HG03378 (cell line): ENCODE measurements around the gene KRT78.

Experiments used
- ATAC-seq: cut with Tn5 transposase; IDR thresholded peaks from one replicate; pipeline ENCODE4 v1.9.1; 2021; ENCODE audit warnings: mild to moderate bottlenecking, moderate library complexity; ENCODE audit not compliant: unreplicated experiment

The KRT78 gene

DNA sequence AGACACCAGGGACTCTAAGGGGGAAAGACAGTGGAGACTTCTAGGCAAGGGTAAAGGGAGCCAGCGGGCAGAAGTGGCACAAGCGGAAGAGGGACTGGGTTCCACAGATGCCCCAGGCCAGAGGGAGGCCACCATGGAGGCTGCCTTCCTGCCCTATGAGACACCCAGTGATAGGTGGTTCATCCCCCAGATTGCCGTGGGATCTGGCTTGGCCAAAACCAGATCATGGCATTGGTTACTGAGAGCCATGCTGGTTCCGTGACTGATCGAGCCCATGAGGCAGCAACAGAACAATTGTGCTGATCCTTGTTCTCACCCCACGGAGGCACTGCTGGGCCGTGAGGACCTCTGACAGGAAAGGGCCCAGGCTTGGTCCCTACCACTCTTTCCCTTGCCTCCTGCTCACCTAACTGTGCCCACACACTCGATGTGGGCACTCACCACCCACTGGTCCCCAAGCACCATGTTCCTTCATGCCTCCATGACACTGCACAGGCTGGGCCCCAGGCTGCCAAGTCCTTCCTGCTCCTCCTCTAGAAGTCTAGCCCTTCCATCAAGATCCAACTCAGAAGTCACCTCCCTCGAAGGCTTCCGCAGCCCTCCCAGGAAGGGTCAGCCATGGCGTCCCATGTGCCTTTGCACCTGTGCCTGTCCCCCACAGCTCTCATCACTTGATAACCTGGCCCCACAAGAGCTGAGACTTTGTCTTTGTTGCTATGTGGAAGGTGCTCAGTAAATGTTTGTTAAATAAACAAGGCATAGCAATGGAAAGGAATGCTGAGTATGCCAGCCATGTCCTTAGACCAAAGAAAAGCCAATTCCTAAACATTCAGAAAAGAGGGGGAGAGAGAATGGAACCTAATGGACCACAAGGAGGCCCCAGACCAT lies 21.9 kb downstream of the KRT78 start:
- ATAC-seq, result no peak

DNA sequence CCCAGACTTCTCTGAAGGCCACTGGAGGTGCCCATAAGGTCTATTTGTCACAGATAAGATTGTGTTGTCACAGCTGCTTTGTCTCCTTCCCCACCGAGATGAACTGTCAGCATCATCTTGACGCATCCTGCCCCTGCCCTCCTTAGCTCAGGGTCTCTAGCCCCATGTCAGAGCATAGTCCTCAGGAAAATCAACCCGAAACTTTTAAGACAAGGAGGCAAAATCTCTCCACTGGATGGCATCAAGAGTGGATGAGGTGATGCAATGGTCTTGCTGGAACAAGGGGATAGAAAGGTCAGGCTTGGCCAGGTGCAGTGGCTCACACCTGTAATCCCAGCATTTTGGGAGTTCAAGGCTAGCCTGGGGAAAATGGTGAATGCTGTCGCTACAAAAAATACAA lies 22.8 kb downstream of the KRT78 start:
- no peak for ATAC-seq

DNA sequence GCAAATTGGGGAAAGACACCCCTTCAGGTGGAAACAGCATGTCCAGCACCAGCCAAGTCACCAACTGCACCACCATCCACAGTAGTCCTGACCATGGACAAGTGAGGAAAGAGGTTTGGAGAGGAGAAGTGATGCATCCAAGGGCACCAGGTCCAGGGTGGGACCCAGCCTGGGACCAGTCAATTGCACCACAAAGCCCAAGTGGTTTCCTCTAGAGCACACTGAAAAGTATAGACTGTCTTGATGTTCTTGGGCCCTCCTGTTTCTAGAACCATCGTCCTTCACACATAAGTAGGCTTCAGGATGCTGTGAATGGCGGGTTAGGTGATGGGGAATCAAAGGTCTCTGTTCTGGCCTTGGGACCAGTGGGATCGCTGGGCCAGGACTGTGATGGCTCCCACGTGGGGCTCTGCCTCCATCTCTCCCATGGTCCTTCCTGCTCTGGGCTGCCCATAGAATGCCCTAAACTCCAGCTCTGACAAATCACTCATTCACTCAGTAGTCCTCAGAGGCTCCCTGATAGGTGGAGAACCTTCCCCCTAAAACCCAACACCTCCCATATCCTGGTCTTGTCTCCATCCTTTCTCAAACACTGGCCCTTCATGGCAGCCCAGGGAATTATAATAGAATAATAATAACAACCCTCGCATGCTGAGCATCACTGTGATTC lies 23.9 kb downstream of the KRT78 start:
- no peak for ATAC-seq

DNA sequence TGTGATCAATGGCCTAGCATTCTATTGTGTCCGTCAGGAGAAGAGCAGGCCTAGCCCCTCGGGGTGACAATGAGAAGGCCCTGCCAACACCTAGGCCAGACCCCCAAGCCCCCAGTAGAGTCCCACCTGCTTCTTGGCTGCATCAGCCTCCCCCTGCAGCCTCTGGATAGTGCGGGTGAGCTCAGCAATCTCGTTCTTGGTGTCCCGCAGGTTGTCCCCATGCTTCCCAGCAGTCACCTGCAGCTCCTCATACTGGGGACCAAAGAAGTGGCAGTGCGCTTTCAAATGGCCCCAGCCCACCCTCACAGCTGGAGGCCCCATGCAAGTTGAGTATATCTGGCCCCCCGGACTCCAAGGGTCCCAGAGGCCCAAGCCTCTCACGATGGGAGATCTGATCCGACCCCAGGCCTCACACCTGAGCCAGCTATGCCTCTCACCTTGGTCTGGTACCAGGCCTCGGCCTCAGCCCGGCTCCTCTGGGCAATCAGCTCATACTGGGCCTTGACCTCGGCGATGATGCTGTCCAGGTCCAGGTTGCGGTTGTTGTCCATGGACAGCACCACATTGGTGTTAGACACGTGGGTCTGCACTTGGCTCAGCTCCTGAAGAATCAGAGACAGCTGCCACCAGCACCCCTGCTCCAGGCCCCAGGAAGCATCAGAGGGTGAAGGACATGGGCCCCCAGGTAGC lies 24.9 kb downstream of the KRT78 start:
- ATAC-seq, result no peak

DNA sequence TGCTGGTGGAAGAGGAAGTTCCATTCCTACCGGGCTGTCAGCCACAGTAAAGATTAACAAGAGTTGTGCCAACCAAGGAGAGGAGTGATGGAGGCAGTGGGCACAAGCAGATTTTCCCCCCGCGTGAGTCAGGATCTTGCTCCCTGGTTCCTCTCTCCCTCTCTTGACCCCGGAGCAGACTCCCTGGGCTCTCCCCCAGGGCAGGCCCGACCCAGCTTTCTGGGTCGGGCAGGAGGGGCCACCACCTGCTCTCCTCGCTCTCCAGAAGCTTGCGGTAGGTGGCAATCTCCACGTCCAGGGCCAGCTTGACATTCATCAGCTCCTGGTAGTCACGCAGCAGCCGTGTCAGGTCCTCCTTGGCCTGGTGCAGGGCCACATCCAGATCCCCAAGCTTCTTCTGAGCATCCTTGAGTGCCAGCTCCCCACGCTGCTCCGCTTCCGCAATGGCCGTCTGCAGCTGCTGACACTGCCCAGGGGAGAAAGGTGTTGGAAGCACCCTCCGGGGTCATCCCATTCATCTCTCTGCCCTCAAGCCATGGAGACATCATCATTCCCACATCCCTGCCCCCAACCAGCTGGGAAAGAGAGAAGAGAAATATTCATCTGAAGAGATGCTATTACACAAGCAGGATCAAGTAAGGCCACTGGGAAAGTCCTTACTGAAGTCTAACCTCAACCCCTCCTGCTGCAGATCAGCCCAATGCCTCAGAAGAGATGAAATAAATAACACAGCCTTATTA lies 25.9 kb downstream of the KRT78 start:
- no peak for ATAC-seq

DNA sequence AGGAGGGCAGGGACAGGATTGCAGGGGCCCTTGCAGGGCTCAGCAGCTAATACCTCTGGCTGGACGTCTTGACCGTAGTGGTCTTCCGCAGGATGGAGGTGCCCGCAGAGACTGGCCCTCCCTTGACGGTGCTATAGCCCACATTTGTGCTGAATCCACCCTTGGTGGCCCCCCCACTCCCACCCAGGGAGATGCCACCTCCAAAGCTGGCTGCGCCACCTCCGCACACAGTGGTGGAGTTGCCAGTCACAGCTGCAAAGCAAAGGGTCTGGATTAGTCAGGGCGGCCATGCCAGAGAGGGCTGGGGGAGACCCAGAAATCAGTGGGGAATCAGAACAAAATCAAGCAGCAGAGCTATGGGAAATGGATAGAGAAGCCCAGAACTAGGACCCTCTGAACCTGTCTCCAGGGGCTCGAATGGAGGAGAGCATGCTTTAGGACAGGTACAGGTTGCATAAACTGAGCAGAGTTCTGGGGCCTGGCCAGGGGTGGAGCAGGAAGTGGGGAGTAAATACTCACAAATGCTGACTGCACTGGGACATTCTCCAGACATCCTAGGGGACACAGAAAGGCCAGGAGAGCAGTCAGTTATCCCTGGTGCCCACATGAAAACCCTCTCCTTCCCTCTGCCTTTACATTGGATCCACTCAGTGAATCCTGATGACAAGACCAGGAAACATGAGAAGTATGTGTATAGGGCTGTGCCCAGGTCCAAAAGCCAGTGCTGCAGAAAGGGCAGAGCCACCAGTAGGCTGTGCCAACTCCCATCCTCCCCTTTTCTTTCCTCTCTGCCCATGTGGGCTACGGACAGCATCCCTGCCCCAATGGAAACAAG lies 26.8 kb downstream of the KRT78 start:
- no peak for ATAC-seq

DNA sequence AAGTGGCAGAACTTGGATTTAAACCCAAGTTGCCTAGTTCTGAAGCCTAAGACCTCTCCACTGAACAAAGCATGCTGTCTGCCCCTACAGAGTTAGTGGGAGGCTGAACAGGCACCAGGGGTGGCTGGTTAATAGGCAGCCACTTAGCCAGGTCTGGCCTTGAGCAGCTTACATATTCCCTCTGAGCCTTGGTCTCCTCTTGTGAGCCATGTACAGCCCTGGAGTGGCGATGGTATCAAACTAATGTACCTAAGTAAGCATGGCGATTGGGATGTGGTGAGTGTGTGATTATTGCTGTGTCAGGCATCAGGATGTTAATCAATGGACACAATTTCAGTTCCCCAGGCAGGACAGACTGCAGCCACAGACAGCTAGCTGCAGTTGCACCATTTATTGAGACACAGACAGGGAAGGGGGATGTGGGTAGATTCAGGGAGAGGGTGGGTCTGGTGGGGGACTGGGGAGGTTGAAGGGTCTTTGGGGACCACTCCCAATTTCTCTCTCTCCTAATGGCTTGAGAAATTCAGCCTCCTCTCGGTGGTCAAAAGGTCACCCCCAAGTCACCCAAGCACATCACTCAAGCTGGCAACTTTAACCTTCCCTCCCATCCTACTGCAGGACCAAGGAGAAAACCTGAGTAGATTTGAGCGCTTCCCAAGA lies 27.6 kb downstream of the KRT78 start:
- no peak for ATAC-seq

DNA sequence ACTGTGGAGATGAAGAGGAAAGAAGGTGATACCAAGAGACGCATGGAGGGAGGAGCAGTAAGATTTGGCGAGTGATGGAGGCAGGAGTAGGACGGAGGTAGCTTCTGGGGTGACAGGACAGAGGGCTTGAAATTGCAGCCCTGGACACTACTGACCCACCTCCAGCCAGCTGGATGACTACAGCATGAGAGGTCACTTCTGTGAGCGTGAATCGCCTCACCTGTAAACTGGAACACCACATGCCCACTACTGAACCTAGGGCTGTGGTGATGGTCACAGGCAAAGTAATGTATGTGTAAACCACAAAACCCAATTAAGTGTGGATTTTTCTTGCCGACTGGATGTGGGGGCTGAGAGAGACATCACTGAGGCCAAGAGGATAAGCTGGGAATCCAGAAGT lies 28.3 kb downstream of the KRT78 start:
- ATAC-seq, result no peak

DNA sequence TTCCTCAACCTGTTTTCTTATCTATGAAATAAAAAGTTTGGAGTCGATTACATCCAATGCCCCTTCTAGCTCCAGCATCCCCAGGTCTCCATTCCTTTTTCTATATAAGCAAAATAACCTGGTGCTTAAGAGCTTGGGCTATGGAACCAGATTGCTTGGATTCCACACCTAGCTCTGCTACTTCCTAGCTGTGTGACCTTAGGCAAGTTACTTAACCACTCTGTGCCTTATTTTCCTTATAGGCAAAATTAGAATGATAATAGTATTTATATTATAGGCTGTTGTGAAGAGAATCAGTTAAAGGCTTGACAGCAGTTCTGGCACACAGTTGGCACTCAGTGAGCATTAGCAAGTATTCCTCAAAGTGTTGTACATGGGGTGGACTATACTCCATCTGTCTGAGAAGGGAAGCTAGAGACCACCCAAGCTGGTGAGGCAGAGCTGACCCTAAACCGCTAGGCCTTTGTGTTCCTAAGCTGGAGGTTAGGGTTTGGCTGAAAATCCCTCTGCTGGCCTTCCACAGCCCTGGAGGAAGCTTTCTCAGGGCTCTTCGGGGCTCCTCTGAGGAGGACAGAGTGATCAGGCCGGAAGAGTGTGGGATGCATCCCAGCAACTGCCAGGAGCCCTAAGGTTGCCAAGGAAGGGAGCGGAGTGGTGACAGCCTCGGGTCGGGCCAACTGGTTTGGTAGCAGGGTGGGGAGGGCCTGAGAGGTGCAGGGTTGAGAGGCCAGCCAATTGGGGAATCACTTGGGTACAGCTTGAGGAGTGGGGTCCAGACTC lies 28.9 kb downstream of the KRT78 start:
- no peak for ATAC-seq

DNA sequence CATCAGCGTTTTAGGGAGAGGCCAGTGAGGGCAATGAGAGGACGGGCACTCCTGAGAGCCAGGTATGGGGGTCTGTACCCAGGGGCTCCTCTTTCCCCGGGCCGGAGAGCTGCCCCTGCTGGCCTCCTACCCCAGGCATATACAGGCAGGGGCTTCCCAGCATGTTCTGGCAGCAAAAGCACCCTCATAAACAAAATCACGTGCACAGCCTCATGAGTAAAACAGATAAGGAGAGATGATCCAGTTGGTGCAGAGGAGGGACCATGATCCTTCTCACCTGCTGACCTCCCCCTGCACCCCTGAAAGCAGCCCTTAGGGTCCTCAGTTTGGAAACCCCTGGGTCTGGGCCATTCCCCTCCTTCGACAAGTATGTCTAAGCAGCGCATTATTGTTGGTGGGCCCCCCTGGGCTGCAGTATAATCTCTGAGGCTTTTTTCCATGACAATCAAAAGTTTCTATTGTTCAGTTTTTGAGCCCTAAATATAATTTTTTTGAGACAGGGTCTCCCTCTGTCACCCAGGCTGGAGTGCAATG lies 29.8 kb downstream of the KRT78 start:
- no peak for ATAC-seq

DNA sequence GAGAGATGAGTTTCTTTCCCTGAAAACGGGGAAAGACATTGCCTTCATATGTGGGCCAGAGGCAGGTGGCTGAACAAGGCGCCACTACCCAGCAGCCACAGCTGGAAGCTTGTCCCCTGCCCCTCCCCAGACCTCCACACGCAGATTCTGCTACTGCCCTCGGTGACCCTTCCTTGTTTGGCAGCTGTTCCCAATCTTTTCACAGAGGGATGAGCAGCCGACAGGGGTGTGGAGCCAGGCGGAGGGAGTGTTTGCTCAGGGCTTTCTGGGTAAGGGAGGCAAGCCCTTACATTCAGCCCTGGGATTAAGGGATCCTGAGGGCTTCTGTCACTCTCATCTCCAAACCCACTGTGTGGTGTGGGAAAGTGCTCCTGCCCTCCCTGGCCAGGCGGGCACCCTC lies 30.4 kb downstream of the KRT78 start:
- no peak for ATAC-seq

DNA sequence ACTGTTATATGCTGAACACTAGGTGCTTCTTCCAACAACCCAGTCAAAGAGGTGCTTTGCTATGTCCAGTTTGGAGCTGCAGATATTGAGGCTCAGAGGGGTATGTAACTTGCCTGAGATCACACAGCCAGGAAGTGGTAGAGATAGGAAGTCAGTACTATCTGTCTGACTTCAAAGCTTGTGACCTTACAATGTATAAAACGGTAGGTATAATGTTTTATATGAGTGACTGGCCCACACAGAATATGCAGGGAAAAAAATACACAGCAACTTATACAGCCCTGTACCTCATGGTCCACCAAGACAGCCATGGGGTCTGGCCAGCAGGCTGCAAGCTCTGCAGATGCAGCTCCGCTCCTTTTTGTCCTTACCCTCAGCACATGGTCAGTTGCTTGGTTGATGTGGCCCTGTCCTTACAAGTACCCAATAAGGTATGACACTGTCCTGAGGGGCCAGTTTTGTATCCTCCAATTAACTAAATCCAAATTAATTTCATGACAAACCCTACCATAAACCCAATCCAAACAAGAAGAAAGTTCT lies 31.0 kb downstream of the KRT78 start:
- no peak for ATAC-seq

DNA sequence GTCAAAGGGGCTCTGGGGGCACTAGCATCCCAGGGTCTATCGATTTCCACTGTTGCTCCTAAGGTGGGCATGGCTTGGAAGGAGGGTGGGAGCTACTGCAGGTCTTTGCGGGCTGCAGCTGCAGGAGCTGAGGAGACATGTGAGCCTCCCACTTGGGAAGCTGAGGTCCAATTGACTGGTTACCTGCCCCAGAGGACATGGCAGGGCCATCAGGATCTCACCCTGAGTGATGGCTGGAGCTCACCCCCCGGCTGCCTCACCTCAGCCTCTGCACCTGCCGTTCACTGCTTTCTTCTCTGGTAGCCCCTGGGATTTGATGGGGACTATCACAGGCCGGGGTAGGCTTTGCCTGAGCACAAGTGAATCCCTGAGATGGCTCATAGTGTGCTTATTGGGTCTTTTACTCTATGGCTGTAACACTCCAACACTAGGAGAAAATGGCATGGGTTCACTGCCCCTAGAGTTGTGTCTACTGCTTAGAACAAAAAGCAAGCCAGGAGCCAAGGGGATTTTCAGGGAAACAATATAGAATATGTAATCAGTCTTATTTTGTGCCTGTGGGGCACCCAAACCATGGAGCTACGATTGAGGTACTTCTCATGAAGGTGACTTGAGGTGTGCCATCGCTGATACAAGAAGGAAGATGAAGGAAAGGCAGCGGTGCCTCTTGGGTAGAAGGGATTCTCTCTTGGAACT lies 31.6 kb downstream of the KRT78 start:
- no peak for ATAC-seq

DNA sequence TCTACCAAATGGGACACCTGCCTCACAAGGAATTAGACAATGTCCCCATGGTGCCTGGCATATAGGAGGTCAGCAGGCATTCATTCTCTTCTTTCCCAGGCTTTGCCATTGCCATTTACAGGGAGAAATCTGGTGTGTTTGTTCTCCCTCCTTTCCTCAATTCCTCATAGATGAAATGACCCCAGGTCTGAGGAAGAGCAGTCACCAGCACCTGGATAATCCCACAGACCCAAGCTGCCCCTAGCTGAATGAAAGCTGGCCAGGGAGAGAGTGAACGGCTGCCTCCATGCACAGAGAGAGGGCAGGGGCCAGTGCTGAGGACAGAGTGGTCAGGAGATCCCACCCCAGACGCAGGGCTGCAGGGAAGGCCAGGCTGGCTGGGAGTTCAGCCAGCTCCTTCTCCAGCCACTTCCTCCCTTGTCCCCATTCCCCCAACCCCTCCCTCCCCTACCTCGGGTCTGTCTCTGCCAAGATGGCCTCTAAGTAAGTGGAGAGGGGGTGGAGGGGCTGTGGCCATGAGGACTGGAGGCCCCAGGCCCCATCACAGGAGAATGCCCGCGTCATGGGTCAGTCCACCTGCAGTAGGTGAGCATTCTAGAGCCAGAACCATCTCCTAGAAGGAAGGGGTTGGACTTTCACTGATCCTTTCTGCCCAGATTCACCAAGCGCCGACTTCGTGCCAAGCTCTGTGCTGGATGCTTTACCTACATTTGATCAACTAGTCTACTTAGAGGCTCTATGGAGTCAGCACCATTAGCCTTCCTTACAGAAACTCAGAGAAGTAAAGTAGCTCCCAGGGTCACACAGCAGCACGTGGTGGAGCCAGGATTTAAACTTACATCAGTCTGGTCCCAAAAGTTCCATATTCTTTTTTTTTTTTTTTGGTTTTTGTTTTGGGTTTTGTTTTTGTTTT lies 32.9 kb downstream of the KRT78 start:
- ATAC-seq, result no peak

DNA sequence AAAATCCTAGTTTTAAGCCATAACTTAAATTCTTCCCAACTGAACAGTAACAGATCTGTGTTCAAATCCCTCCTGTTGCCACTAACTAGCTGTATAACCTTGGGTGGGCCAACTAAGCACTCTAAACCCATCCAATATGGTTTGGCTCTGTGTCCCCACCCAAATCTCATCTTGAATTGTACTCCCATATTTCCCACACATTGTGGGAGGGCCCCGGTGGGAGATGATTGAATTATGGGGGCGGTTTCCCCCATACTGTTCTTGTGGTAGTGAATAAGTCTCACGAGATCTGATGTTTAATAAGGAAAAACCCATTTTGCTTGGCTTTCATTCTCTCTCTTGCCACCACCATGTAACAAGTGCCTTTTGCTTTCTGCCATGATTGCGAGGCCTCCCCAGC lies 33.6 kb downstream of the KRT78 start:
- ATAC-seq, result no peak

DNA sequence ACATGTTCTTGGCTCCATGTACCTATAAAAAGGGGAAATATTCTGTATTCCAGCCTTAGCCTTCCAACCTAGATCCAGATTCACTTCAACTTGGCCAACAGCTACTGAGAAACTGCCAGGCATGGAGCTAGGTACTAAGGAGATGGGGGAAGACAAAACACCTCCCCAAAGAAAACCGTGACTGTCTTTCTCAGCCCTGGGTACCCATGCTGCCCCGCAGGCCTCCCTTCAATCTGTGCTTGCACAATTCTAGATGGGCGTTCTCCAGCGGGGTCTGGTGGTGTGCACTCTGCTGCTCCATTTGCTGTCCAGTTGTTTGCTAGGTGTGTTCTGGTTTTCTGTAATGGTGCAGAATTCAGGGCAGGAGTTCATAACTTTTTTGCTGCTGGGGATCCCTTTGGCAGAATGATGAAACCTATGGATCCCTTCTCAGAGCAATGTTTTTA lies 34.1 kb downstream of the KRT78 start:
- ATAC-seq, result no peak
